ENCODE measurements around the gene NCK1. TPM values are rescaled to one million over a fixed set of nuclear protein-coding genes. Genes with fewer than 3 reads are reported as not detected.

Gene NCK1
- total and polyA plus RNA-seq, 3 experiments from 2014 or later = 30.9 to 62.9 (median 33.3) TPM

DNA sequence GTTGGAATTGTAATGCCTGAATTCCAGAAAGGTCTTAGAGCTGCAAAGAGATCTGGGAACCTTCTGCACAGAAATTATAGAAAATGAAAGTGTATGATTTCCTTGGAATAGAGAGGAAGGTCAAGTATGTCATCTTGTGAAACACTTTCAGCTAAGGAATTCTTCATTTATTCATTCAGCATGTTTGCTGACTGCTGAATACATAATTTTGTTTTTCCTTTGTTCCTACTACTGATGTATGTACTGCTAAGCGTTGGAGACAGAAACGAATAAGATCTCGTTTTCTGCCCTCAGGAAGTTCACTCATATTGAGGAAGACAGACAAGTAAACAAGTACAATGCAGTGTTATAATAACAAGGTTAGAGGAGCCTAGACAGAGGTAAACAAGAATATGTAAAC lies 81.4 kb downstream of the NCK1 start:
- Histone ChIP-seq H3K4me3 (ENCODE audit: low read length) (no peak overlapping the region), H3K27ac (ENCODE audit: low read depth, low read length) (no peak overlapping the region), H3K27me3 (ENCODE audit: insufficient read depth, low read length, poor library complexity, severe bottlenecking) (no peaks in the 10 kb centered on the region), H3K9me3 (ENCODE audit: low read length) (no peaks in the 10 kb centered on the region), H3K4me1 (ENCODE audit: insufficient read depth, low read length) (peaks cover 16% of the 10 kb centered on the region), H3K36me3 (ENCODE audit: insufficient read depth, low read length) (peaks cover 12% of the 10 kb centered on the region)
- Mint-ChIP-seq H3K27ac (peak overlapping the region; percentile 1 to 52 (median 20)), H3K4me1 (peaks cover 65 to 87% (median 86%) of the 10 kb centered on the region in 3 donors), H3K27me3 (peaks cover 0 to 3% of the 10 kb centered on the region in 2 donors), H3K9me3 (no peaks in the 10 kb centered on the region), H3K4me3 (peak overlapping the region in 3 of 7 donors; percentile 3 to 6 (median 5)), H3K36me3 (peaks cover 5 to 32% (median 18%) of the 10 kb centered on the region in 3 donors)
- CTCF ChIA-PET = no interaction called here
- no peak for DNase-seq
- POLR2A ChIA-PET = no interaction called here

DNA sequence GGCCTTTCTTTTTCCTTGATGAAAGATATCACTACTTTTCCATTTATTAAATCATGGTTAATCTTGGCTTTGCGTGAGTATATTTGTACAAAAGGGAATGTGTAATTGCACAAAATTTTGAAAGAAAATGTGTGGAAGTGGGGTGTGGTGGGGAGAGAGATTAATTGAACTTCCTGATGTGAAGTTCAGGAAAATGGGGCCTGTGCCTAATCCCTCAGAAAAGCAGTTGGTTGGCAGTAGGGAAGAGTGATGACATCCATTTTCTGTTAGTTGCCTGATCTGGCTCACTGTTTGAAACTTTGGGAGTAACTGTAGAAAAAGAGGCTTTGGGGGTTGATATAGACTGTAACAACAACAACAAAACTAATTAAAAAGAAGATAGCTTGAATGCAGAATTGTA lies 85.0 kb downstream of the NCK1 start:
- no peak overlapping the region for H3K4me3 ChIP-seq (ENCODE audit: low read length)
- no peak overlapping the region for H3K27ac ChIP-seq (ENCODE audit: low read depth, low read length)
- H3K9me3 ChIP-seq (ENCODE audit: low read length) = no peaks in the 10 kb centered on the region
- DNase-seq = no peak
- H3K36me3 ChIP-seq (ENCODE audit: insufficient read depth, low read length) = peaks cover 16% of the 10 kb centered on the region
- Mint-ChIP-seq H3K4me1 (peaks cover 45 to 62% (median 62%) of the 10 kb centered on the region in 3 donors), H3K27ac (peak overlapping the region in 3 of 8 donors; percentile 7 to 61 (median 58)), H3K4me3 (no peak overlapping the region), H3K9me3 (no peaks in the 10 kb centered on the region), H3K36me3 (peaks cover 5 to 35% (median 18%) of the 10 kb centered on the region in 3 donors), H3K27me3 (no peaks in the 10 kb centered on the region)
- no peaks in the 10 kb centered on the region for H3K27me3 ChIP-seq (ENCODE audit: insufficient read depth, low read length, poor library complexity, severe bottlenecking)
- ChIA-PET CTCF (interaction anchor here (1.0 kb wide), 1 partner anchor 67 kb away, joined by 3 read pairs; no protein-coding TSS in a partner anchor), POLR2A (no interaction called here)
- peaks cover 7% of the 10 kb centered on the region for H3K4me1 ChIP-seq (ENCODE audit: insufficient read depth, low read length)

DNA sequence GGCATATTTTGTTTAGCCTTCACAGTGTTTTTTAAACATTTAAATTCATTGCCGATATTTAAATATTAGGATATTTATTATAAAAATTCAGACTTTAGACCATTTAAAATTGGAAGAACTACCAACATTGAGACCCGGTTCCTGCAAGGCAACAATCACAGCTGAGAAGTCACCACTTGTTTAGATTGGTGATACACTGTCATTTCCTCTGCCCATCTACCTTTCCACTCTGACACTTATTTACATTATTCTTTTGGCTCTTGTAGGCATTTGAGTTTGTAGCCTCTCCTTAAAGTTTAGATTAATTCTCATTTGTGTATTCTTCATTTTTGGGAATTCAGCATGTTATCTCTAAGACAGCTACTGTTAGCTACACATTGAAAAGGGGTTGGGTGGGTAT lies 85.5 kb downstream of the NCK1 start:
- no peak overlapping the region for H3K4me3 ChIP-seq (ENCODE audit: low read length)
- H3K27me3 Mint-ChIP-seq = no peaks in the 10 kb centered on the region
- H3K9me3 Mint-ChIP-seq = no peaks in the 10 kb centered on the region
- ChIA-PET CTCF (interaction anchor here (0.7 to 1.0 kb wide), 3 partner anchors 67 to 195 kb away, joined by 3 to 6 read pairs (median 3); partner anchors contain the start of gene STAG1), POLR2A (no interaction called here)
- no peaks in the 10 kb centered on the region for H3K9me3 ChIP-seq (ENCODE audit: low read length)
- no peak for DNase-seq
- no peak overlapping the region for H3K4me3 Mint-ChIP-seq
- H3K36me3 Mint-ChIP-seq = peaks cover 5 to 35% (median 18%) of the 10 kb centered on the region in 3 donors
- peak overlapping the region in 7 of 8 donors; percentile 1 to 85 (median 44) for H3K27ac Mint-ChIP-seq
- peaks cover 41 to 59% (median 57%) of the 10 kb centered on the region in 3 donors for H3K4me1 Mint-ChIP-seq
- no peaks in the 10 kb centered on the region for H3K27me3 ChIP-seq (ENCODE audit: insufficient read depth, low read length, poor library complexity, severe bottlenecking)
- H3K4me1 ChIP-seq (ENCODE audit: insufficient read depth, low read length) = peaks cover 7% of the 10 kb centered on the region
- H3K27ac ChIP-seq (ENCODE audit: low read depth, low read length) = no peak overlapping the region
- peaks cover 16% of the 10 kb centered on the region for H3K36me3 ChIP-seq (ENCODE audit: insufficient read depth, low read length)

DNA sequence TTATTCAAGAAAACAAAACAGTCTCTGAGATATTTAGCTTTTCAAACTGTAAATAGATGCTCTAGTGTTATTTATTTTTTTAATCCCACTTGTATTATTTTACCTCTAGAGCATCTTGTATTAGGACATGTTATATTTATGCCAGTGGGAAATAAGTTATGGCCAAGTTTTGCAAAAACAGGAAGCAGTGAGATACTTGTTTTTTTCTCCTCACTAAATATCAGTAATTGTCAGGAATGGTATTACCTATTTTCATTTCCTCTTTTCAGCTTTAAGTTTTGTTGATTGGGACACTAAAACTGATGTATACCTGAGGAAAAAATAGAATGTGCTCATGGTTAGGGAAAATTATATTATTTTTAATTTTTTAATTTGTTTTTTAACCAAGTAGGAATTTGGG lies 87.1 kb downstream of the NCK1 start:
- H3K36me3 ChIP-seq (ENCODE audit: insufficient read depth, low read length) = peaks cover 13% of the 10 kb centered on the region
- no peak overlapping the region for H3K4me3 ChIP-seq (ENCODE audit: low read length)
- Mint-ChIP-seq H3K27ac (peak overlapping the region in 1 of 8 donors; percentile 15), H3K4me1 (peaks cover 30 to 50% (median 43%) of the 10 kb centered on the region in 3 donors), H3K36me3 (peaks cover 5 to 31% (median 17%) of the 10 kb centered on the region in 3 donors), H3K27me3 (no peaks in the 10 kb centered on the region), H3K9me3 (no peaks in the 10 kb centered on the region), H3K4me3 (no peak overlapping the region)
- ChIA-PET POLR2A (no interaction called here), CTCF (no interaction called here)
- peaks cover 3% of the 10 kb centered on the region for H3K4me1 ChIP-seq (ENCODE audit: insufficient read depth, low read length)
- DNase-seq = no peak
- no peak overlapping the region for H3K27ac ChIP-seq (ENCODE audit: low read depth, low read length)
- H3K27me3 ChIP-seq (ENCODE audit: insufficient read depth, low read length, poor library complexity, severe bottlenecking) = no peaks in the 10 kb centered on the region
- H3K9me3 ChIP-seq (ENCODE audit: low read length) = no peaks in the 10 kb centered on the region

DNA sequence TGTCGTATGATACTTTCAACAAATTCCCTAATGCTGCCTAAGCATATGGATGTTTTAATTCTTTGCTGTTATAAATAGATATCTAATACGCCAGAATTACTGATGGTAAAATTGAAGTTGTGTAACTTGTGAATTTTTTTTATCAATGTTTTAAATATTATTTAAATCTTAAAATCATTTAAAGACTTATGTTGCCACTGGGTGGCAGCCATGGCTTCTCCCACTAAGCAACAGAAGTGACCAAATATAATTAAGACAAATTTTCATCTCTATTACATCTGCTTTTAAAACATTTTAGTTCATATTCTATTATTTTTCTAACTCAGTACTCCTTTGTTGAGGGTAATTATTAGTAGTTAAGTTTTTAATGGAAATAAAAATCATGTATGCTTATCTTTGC lies 87.7 kb downstream of the NCK1 start:
- no peak overlapping the region for H3K27ac Mint-ChIP-seq
- peaks cover 3% of the 10 kb centered on the region for H3K4me1 ChIP-seq (ENCODE audit: insufficient read depth, low read length)
- no peaks in the 10 kb centered on the region for H3K9me3 Mint-ChIP-seq
- no peaks in the 10 kb centered on the region for H3K27me3 ChIP-seq (ENCODE audit: insufficient read depth, low read length, poor library complexity, severe bottlenecking)
- no peak overlapping the region for H3K27ac ChIP-seq (ENCODE audit: low read depth, low read length)
- H3K4me1 Mint-ChIP-seq = peaks cover 27 to 47% (median 44%) of the 10 kb centered on the region in 3 donors
- H3K9me3 ChIP-seq (ENCODE audit: low read length) = no peaks in the 10 kb centered on the region
- POLR2A ChIA-PET = no interaction called here
- no peaks in the 10 kb centered on the region for H3K27me3 Mint-ChIP-seq
- H3K4me3 ChIP-seq (ENCODE audit: low read length) = no peak overlapping the region
- peaks cover 13% of the 10 kb centered on the region for H3K36me3 ChIP-seq (ENCODE audit: insufficient read depth, low read length)
- DNase-seq = no peak
- CTCF ChIA-PET = interaction anchor here (1.2 kb wide), 1 partner anchor 64 kb away, joined by 5 read pairs; no protein-coding TSS in a partner anchor
- peaks cover 5 to 31% (median 17%) of the 10 kb centered on the region in 3 donors for H3K36me3 Mint-ChIP-seq
- no peak overlapping the region for H3K4me3 Mint-ChIP-seq

DNA sequence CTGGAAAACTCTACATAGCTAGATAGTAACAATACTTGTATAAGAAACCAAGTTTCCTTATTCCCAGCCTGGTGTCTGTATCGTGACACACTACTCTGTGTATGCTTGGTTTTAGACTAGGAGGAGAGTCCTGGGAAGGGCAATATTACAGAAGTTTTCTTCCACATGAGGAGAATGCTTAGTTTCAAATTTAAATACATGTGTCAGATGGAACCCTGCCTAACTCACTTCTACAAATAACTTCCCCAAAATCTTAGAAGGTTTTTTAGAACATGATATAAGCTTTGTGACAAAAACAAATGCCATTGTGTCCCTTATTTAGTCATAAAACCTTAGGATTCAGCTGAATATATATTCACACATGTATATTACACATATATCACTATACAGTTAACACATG lies 88.6 kb downstream of the NCK1 start:
- Histone ChIP-seq H3K27ac (ENCODE audit: low read depth, low read length) (no peak overlapping the region), H3K4me3 (ENCODE audit: low read length) (no peak overlapping the region), H3K9me3 (ENCODE audit: low read length) (no peaks in the 10 kb centered on the region), H3K36me3 (ENCODE audit: insufficient read depth, low read length) (peaks cover 10% of the 10 kb centered on the region), H3K27me3 (ENCODE audit: insufficient read depth, low read length, poor library complexity, severe bottlenecking) (no peaks in the 10 kb centered on the region), H3K4me1 (ENCODE audit: insufficient read depth, low read length) (peaks cover 3% of the 10 kb centered on the region)
- no peak for DNase-seq
- Mint-ChIP-seq H3K4me3 (no peak overlapping the region), H3K9me3 (no peaks in the 10 kb centered on the region), H3K27me3 (no peaks in the 10 kb centered on the region), H3K36me3 (peaks cover 2 to 28% (median 16%) of the 10 kb centered on the region in 3 donors), H3K4me1 (peaks cover 34 to 52% (median 51%) of the 10 kb centered on the region in 3 donors), H3K27ac (no peak overlapping the region)
- ChIA-PET POLR2A (no interaction called here), CTCF (interaction anchor here (1.2 kb wide), 1 partner anchor 64 kb away, joined by 5 read pairs; no protein-coding TSS in a partner anchor)

DNA sequence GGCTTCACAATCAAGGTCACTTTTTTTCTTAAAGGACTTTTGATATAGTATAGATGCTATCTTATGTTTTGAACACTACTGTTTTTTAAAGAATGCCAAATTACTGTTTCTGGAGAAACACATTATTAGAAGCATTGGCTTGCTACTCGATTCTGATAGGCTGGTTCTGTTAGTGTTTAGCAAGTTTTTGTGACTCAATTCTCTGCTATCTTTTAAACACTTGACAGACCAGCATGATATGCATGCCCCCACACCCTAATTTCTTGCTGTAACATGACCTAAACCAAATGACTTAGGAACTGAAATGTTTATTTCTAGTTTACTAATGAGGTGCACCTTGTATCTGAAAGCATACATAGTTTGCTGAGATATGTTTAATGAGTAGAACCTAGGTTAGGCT lies 90.3 kb downstream of the NCK1 start:
- POLR2A ChIA-PET = no interaction called here
- Mint-ChIP-seq H3K9me3 (no peaks in the 10 kb centered on the region), H3K27ac (peak overlapping the region in 1 of 8 donors; percentile 35)

DNA sequence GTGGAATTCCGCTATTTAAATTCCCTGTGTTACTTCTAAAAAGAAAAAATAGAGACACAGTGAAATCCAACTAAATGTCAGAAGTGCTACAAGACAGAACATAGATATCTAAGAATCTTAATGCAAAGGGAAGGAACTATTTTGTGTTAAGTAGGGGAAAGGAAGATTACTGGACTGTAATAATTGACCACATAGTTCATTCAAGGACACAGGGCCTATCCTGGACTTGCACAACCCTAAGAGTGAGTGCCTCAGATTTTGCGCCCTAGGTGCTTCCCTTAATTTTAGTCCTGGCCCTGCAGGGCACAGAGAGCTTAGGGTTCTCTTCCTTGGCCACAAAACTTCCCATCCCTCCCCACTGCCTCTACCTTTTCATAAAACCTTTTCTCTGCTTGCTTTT lies 92.2 kb downstream of the NCK1 start:
- Histone ChIP-seq H3K9me3 (ENCODE audit: low read length) (no peaks in the 10 kb centered on the region), H3K27ac (ENCODE audit: low read depth, low read length) (no peak overlapping the region), H3K27me3 (ENCODE audit: insufficient read depth, low read length, poor library complexity, severe bottlenecking) (no peaks in the 10 kb centered on the region), H3K4me1 (ENCODE audit: insufficient read depth, low read length) (no peaks in the 10 kb centered on the region), H3K36me3 (ENCODE audit: insufficient read depth, low read length) (no peaks in the 10 kb centered on the region), H3K4me3 (ENCODE audit: low read length) (no peak overlapping the region)
- ChIA-PET CTCF (no interaction called here), POLR2A (no interaction called here)
- no peaks in the 10 kb centered on the region for H3K27me3 Mint-ChIP-seq
- peaks cover 20 to 38% (median 28%) of the 10 kb centered on the region in 3 donors for H3K4me1 Mint-ChIP-seq
- peaks cover 0 to 3% (median 2%) of the 10 kb centered on the region in 3 donors for H3K36me3 Mint-ChIP-seq
- no peak for DNase-seq
- H3K9me3 Mint-ChIP-seq = no peaks in the 10 kb centered on the region
- H3K4me3 Mint-ChIP-seq = no peak overlapping the region
- peak overlapping the region in 1 of 8 donors; percentile 52 for H3K27ac Mint-ChIP-seq

More for the DNA sequence above, 90.3 kb downstream of the NCK1 start:
- H3K4me3 ChIP-seq (ENCODE audit: low read length) = no peak overlapping the region
- H3K4me1 Mint-ChIP-seq = peaks cover 29 to 49% (median 45%) of the 10 kb centered on the region in 3 donors
- peaks cover 0 to 14% (median 8%) of the 10 kb centered on the region in 3 donors for H3K36me3 Mint-ChIP-seq
- H3K4me3 Mint-ChIP-seq = no peak overlapping the region
- H3K4me1 ChIP-seq (ENCODE audit: insufficient read depth, low read length) = peaks cover 3% of the 10 kb centered on the region
- no peak for DNase-seq
- no peaks in the 10 kb centered on the region for H3K27me3 ChIP-seq (ENCODE audit: insufficient read depth, low read length, poor library complexity, severe bottlenecking)
- H3K36me3 ChIP-seq (ENCODE audit: insufficient read depth, low read length) = peaks cover 4% of the 10 kb centered on the region
- no peak overlapping the region for H3K27ac ChIP-seq (ENCODE audit: low read depth, low read length)
- CTCF ChIA-PET = no interaction called here
- no peaks in the 10 kb centered on the region for H3K9me3 ChIP-seq (ENCODE audit: low read length)
- H3K27me3 Mint-ChIP-seq = no peaks in the 10 kb centered on the region
